GM23338 (cell line): ENCODE measurements around the gene HVCN1. TPM values are rescaled to one million over a fixed set of nuclear protein-coding genes. Genes with fewer than 3 reads are reported as not detected.

ENCODE experiments used
- ATAC-seq: fragments of 200-7000 bp; cut with Tn5 transposase; 3 replicates; pipeline ENCODE4 v1.9.1; 2020
- DNase-seq: peaks from one replicate; pipeline ENCODE4 v3.0.0-alpha.2; 2015; ENCODE audit warnings: low spot score
- H2AFZ ChIP-seq: fragments of 200-600 bp; sonication (generic); 2 replicates; pipeline ENCODE4 v1.8.0; 2016; ENCODE audit warnings: antibody characterized with exemption, mild to moderate bottlenecking, moderate library complexity
- H3F3A ChIP-seq: fragments of 200-600 bp; sonication (generic); replicated peaks from 2 replicates; pipeline ENCODE4 v1.8.0; 2017; ENCODE audit warnings: antibody characterized with exemption, mixed run types, low read depth
- H3K27ac ChIP-seq: fragments of 200-600 bp; sonication (generic); 2 replicates; pipeline ENCODE4 v1.6.1; 2016; ENCODE audit warnings: low read depth
- H3K27me3 ChIP-seq: fragments of 200-600 bp; sonication (generic); 2 replicates; pipeline ENCODE4 v1.8.0; 2016; ENCODE audit warnings: mild to moderate bottlenecking, mixed run types, moderate library complexity; ENCODE audit not compliant: insufficient read depth
- H3K36me3 ChIP-seq: fragments of 200-600 bp; sonication (generic); 2 replicates; pipeline ENCODE4 v1.8.0; 2016; ENCODE audit warnings: mild to moderate bottlenecking; ENCODE audit not compliant: insufficient read depth
- H3K4me1 ChIP-seq: fragments of 200-600 bp; sonication (generic); 2 replicates; pipeline ENCODE4 v1.8.0; 2016; ENCODE audit warnings: mild to moderate bottlenecking, moderate library complexity; ENCODE audit not compliant: insufficient read depth
- H3K4me2 ChIP-seq: fragments of 200-600 bp; sonication (generic); 2 replicates; pipeline ENCODE4 v1.7.1; 2017; ENCODE audit warnings: mixed run types
- H3K4me3 ChIP-seq: fragments of 200-600 bp; sonication (generic); 2 replicates; pipeline ENCODE4 v1.6.1; 2016; ENCODE audit warnings: mixed run types
- H3K79me2 ChIP-seq: fragments of 200-600 bp; sonication (generic); replicated peaks from 2 replicates; pipeline ENCODE4 v1.8.0; 2017; ENCODE audit warnings: mild to moderate bottlenecking; ENCODE audit not compliant: insufficient read depth
- H3K9me2 ChIP-seq: fragments of 200-600 bp; sonication (generic); 2 replicates; pipeline ENCODE4 v1.8.0; 2017; ENCODE audit not compliant: insufficient read depth
- H4K20me1 ChIP-seq: fragments of 200-600 bp; sonication (generic); replicated peaks from 2 replicates; pipeline ENCODE4 v1.8.0; 2017; ENCODE audit warnings: mild to moderate bottlenecking; ENCODE audit not compliant: insufficient read depth
- H3K27ac Mint-ChIP-seq: 2 replicates; pipeline ENCODE4 v1.8.0; 2020; ENCODE audit warnings: inconsistent platforms, mild to moderate bottlenecking, moderate library complexity, mixed read lengths
- H3K27me3 Mint-ChIP-seq: 3 replicates; pipeline ENCODE4 v1.8.0; 2022; ENCODE audit warnings: low read depth, mild to moderate bottlenecking, moderate library complexity, mixed read lengths, inconsistent platforms; ENCODE audit not compliant: insufficient read depth, poor library complexity
- H3K36me3 Mint-ChIP-seq: 3 replicates; pipeline ENCODE4 v1.8.0; 2021; ENCODE audit warnings: low read depth, mild to moderate bottlenecking, inconsistent platforms, moderate library complexity, mixed read lengths
- H3K4me1 Mint-ChIP-seq: 3 replicates; pipeline ENCODE4 v1.8.0; 2020; ENCODE audit warnings: mild to moderate bottlenecking, inconsistent platforms, mixed read lengths
- H3K4me3 Mint-ChIP-seq: 3 replicates; pipeline ENCODE4 v1.8.0; 2021; ENCODE audit warnings: moderate library complexity, mild to moderate bottlenecking, inconsistent platforms, mixed read lengths
- H3K9me3 Mint-ChIP-seq: 3 replicates; pipeline ENCODE4 v1.8.0; 2020; ENCODE audit warnings: moderate library complexity, mild to moderate bottlenecking, inconsistent platforms, mixed read lengths
- CREB1 ChIP-seq: fragments of 250-450 bp; sonication (Bioruptor Pico); IDR thresholded peaks from 2 replicates; pipeline ENCODE4 v1.5.0; 2020; ENCODE audit warnings: low read depth, mild to moderate bottlenecking, moderate library complexity
- CTCF ChIP-seq, 2 experiments: fragments of 200-600 bp in 1 of 2; sonication (generic) in 1 of 2; conservative IDR thresholded peaks; 2 replicates each; pipeline versions ENCODE4 v1.5.1 to v1.6.1; 2016 to 2017; ENCODE audit warnings: antibody characterized with exemption in 2 of 2, low read depth in 2 of 2, mild to moderate bottlenecking in 2 of 2, moderate library complexity in 1 of 2
- EZH2 ChIP-seq: fragments of 200-600 bp; sonication (generic); IDR thresholded peaks from one replicate; pipeline ENCODE4 v1.8.0; 2017; ENCODE audit warnings: antibody characterized with exemption, mild to moderate bottlenecking, low read depth; ENCODE audit not compliant: unreplicated experiment
- EZH2phosphoT487 ChIP-seq: fragments of 200-600 bp; sonication (generic); IDR thresholded peaks from one replicate; pipeline ENCODE4 v1.8.1; 2018; ENCODE audit warnings: antibody characterized with exemption; ENCODE audit not compliant: unreplicated experiment
- JUNB ChIP-seq: IDR thresholded peaks from one replicate; pipeline ENCODE4 v1.6.1; 2016; ENCODE audit warnings: antibody characterized with exemption; ENCODE audit not compliant: unreplicated experiment
- POLR2AphosphoS5 ChIP-seq: IDR thresholded peaks from 2 replicates; pipeline ENCODE4 v1.6.1; 2016; ENCODE audit warnings: antibody characterized with exemption, low read depth
- STAT1 ChIP-seq: IDR thresholded peaks from one replicate; pipeline ENCODE4 v1.6.1; 2016; ENCODE audit warnings: antibody characterized with exemption; ENCODE audit not compliant: unreplicated experiment
- ZNF114 ChIP-seq: fragments of 250-450 bp; sonication (Bioruptor Pico); IDR thresholded peaks from 2 replicates; pipeline ENCODE4 v1.5.0; 2020; ENCODE audit warnings: mild to moderate bottlenecking, moderate library complexity
- polyA plus RNA-seq: library from polyadenylated mRNA; unstranded; fragments of >200 nt; fragmentation: Nextera tagmentation; extraction: Ambion mirVana; gene quantifications from 2 replicates; pipeline ENCODE4 v1.2.1, GENCODE V29; 2016
- total RNA-seq: library from RNA; depleted of rRNA; stranded (reverse); fragments of >200 nt; shearing (Covaris generic); gene quantifications from 2 replicates; pipeline ENCODE4 v1.2.3, GENCODE V29; 2014
- TF ChIP-seq, protein P1 (sequence below): fragments of 250-450 bp; sonication (Bioruptor Pico); IDR thresholded peaks from 2 replicates; pipeline ENCODE4 v1.5.0; 2020; ENCODE audit warnings: mild to moderate bottlenecking, moderate library complexity
- TF ChIP-seq, protein P2 (sequence below): IDR thresholded peaks from one replicate; pipeline ENCODE4 v1.6.1; 2018; ENCODE audit warnings: antibody characterized with exemption; ENCODE audit not compliant: unreplicated experiment

The HVCN1 gene
- total and polyA plus RNA-seq, 2 experiments from 2014 or later, result 10.4 to 10.7 TPM

DNA sequence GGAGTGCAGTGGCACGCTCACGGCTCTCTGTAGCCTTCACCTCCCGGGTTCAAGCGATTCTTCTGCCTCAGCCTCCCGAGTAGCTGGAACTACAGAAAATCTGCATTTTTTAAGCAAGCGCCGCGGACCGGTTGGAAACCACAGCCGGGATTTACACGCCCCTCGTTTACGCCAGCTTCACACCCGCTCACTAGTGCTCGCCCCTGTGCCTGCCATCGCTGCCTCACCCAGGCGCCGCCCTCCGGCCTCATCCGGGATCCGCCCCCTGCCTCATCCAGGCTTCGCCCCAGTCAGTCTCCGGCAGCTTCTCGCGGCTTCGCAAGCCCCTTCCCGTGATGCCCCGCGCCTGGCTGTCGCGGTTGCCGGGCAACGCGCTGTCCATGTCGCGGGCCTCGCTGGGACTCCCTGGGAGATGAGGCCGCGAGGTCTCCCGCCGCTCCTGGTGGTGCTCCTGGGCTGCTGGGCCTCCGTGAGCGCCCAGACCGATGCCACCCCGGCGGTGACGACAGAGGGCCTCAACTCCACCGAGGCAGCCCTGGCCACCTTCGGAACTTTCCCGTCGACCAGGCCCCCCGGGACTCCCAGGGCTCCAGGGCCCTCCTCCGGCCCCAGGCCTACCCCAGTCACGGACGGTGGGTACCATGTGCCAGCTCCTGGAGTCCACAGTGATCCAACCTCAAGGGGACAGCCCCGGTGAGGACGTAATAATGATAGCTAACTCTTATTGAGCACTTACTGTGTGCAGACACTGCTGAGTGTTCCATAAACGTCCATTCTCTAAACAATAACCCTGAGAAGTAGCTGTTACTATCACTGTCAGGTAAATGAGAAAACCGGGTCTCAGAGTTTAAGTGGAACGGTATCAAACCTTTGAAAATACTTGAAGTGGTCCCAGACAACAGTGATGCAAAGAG, 74.9 kb downstream of the HVCN1 start, which contains the start of gene TCTN1:
Gene TCTN1, plus strand, starts transcription at position 359 of the 914 bp plus-strand sequence. Its CDS starts 54 bp downstream, at position 413.
- Histone ChIP-seq H3K27me3 (no peaks in the 10 kb centered on the region), H3F3A (no peaks in the 10 kb centered on the region), H2AFZ (peak within 1 kb of the TSS; percentile 99), H3K36me3 (no peaks in the 10 kb centered on the region), H3K4me2 (peak within 1 kb of the TSS; percentile 89), H3K4me1 (peaks cover 4% of the 10 kb centered on the region), H3K79me2 (no peaks in the 10 kb centered on the region), H4K20me1 (no peaks in the 10 kb centered on the region), H3K27ac (no peak within 1 kb of the TSS), H3K4me3 (peak within 1 kb of the TSS; percentile 79), H3K9me2 (no peaks in the 10 kb centered on the region)
- H3K4me1 Mint-ChIP-seq, result peaks cover 3% of the 10 kb centered on the region; the same call in 2 of the 3 replicates
- H3K9me3 Mint-ChIP-seq, result no peaks in the 10 kb centered on the region
- no peak within 1 kb of the TSS for H3K27ac Mint-ChIP-seq
- ATAC-seq (peak; percentile 99), DNase-seq (peak; percentile 98)
- H3K4me3 Mint-ChIP-seq, result peak within 1 kb of the TSS; percentile 83
- TF ChIP-seq, protein P1, sequence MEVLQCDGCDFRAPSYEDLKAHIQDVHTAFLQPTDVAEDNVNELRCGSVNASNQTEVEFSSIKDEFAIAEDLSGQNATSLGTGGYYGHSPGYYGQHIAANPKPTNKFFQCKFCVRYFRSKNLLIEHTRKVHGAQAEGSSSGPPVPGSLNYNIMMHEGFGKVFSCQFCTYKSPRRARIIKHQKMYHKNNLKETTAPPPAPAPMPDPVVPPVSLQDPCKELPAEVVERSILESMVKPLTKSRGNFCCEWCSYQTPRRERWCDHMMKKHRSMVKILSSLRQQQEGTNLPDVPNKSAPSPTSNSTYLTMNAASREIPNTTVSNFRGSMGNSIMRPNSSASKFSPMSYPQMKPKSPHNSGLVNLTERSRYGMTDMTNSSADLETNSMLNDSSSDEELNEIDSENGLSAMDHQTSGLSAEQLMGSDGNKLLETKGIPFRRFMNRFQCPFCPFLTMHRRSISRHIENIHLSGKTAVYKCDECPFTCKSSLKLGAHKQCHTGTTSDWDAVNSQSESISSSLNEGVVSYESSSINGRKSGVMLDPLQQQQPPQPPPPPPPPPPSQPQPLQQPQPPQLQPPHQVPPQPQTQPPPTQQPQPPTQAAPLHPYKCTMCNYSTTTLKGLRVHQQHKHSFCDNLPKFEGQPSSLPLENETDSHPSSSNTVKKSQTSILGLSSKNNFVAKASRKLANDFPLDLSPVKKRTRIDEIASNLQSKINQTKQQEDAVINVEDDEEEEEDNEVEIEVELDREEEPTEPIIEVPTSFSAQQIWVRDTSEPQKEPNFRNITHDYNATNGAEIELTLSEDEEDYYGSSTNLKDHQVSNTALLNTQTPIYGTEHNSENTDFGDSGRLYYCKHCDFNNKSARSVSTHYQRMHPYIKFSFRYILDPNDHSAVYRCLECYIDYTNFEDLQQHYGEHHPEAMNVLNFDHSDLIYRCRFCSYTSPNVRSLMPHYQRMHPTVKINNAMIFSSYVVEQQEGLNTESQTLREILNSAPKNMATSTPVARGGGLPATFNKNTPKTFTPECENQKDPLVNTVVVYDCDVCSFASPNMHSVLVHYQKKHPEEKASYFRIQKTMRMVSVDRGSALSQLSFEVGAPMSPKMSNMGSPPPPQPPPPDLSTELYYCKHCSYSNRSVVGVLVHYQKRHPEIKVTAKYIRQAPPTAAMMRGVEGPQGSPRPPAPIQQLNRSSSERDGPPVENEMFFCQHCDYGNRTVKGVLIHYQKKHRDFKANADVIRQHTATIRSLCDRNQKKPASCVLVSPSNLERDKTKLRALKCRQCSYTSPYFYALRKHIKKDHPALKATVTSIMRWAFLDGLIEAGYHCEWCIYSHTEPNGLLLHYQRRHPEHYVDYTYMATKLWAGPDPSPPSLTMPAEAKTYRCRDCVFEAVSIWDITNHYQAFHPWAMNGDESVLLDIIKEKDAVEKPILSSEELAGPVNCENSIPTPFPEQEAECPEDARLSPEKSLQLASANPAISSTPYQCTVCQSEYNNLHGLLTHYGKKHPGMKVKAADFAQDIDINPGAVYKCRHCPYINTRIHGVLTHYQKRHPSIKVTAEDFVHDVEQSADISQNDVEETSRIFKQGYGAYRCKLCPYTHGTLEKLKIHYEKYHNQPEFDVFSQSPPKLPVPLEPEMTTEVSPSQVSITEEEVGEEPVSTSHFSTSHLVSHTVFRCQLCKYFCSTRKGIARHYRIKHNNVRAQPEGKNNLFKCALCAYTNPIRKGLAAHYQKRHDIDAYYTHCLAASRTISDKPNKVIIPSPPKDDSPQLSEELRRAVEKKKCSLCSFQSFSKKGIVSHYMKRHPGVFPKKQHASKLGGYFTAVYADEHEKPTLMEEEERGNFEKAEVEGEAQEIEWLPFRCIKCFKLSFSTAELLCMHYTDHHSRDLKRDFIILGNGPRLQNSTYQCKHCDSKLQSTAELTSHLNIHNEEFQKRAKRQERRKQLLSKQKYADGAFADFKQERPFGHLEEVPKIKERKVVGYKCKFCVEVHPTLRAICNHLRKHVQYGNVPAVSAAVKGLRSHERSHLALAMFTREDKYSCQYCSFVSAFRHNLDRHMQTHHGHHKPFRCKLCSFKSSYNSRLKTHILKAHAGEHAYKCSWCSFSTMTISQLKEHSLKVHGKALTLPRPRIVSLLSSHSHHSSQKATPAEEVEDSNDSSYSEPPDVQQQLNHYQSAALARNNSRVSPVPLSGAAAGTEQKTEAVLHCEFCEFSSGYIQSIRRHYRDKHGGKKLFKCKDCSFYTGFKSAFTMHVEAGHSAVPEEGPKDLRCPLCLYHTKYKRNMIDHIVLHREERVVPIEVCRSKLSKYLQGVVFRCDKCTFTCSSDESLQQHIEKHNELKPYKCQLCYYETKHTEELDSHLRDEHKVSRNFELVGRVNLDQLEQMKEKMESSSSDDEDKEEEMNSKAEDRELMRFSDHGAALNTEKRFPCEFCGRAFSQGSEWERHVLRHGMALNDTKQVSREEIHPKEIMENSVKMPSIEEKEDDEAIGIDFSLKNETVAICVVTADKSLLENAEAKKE (CRISPR knock-in tag), result no peak
- TF ChIP-seq POLR2AphosphoS5 (peak; percentile 74), EZH2 (no peak), CTCF (conservative IDR thresholded peaks at IDR 0.05; ENCODE audit: low read depth in 2 of 2) (no peak), CREB1 (0 out of 2 replicates have a peak, but pooled peaks have one; percentile 14), STAT1 (no peak), ZNF114 (no peak), EZH2phosphoT487 (no peak), JUNB (no peak)
- TF ChIP-seq, protein P2, sequence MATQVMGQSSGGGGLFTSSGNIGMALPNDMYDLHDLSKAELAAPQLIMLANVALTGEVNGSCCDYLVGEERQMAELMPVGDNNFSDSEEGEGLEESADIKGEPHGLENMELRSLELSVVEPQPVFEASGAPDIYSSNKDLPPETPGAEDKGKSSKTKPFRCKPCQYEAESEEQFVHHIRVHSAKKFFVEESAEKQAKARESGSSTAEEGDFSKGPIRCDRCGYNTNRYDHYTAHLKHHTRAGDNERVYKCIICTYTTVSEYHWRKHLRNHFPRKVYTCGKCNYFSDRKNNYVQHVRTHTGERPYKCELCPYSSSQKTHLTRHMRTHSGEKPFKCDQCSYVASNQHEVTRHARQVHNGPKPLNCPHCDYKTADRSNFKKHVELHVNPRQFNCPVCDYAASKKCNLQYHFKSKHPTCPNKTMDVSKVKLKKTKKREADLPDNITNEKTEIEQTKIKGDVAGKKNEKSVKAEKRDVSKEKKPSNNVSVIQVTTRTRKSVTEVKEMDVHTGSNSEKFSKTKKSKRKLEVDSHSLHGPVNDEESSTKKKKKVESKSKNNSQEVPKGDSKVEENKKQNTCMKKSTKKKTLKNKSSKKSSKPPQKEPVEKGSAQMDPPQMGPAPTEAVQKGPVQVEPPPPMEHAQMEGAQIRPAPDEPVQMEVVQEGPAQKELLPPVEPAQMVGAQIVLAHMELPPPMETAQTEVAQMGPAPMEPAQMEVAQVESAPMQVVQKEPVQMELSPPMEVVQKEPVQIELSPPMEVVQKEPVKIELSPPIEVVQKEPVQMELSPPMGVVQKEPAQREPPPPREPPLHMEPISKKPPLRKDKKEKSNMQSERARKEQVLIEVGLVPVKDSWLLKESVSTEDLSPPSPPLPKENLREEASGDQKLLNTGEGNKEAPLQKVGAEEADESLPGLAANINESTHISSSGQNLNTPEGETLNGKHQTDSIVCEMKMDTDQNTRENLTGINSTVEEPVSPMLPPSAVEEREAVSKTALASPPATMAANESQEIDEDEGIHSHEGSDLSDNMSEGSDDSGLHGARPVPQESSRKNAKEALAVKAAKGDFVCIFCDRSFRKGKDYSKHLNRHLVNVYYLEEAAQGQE, result peak; percentile 19
- no peaks in the 10 kb centered on the region for H3K36me3 Mint-ChIP-seq
- peaks cover 4% of the 10 kb centered on the region for H3K27me3 Mint-ChIP-seq
